ENCODE results near the gene ANO6.

Gene ANO6

DNA sequence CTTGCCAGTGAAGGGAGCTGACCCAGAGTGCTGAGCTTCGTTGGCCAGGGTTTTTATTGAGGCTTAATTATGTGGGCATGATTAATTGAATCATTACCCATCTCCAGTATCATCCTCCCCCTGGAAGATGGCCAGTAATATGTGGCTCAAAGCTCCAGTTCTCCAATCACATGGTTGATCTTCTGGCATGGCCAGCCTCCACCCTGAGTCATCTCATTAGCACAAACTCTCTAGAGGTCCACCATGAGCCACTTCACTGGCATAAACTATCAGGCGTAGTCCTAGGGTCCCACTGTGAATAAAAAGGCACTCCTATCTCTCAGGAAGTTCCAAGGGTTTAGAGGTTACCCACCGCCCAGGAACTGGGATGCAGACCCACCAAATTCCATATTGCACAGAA lies 135.0 kb downstream of the ANO6 start:
- Histone ChIP-seq H3K79me2 (ENCODE audit: low read length) (no peaks in the 10 kb centered on the region), H3K4me1 (ENCODE audit: low read length) (peaks cover 26% of the 10 kb centered on the region), H3K9me3 (replicated peaks; ENCODE audit: insufficient read depth, low read length) (no peaks in the 10 kb centered on the region), H4K20me1 (ENCODE audit: insufficient read depth, low read length) (no peaks in the 10 kb centered on the region), H3K4me2 (ENCODE audit: low read depth, low read length) (no peak overlapping the region), H3K27ac (ENCODE audit: low read length) (no peak overlapping the region), H2AFZ (ENCODE audit: low read length) (no peak overlapping the region), H3K9ac (ENCODE audit: low read length) (no peak overlapping the region), H3K36me3 (replicated peaks; ENCODE audit: insufficient read depth, low read length) (no peaks in the 10 kb centered on the region; the same call in 1 of the 2 replicates), H3K4me3 (ENCODE audit: low read length) (no peak overlapping the region), H3F3A (ENCODE audit: insufficient read depth, low read length) (peaks cover 13% of the 10 kb centered on the region; the same call in 1 of the 2 replicates), H3K27me3 (replicated peaks; ENCODE audit: insufficient read depth, low read length) (no peaks in the 10 kb centered on the region), H3K9me2 (replicated peaks; ENCODE audit: insufficient read depth, low read length) (no peaks in the 10 kb centered on the region)
- TF ChIP-seq EZH2phosphoT487 (IDR thresholded peaks at IDR 0.05; ENCODE audit: low read length): no peak
- no peak for TF ChIP-seq EZH2 (optimal IDR thresholded peaks at IDR 0.05; ENCODE audit: low read depth, low read length)
- TF ChIP-seq CTCF (IDR thresholded peaks at IDR 0.05; ENCODE audit: low read length): no peak
- DNase-seq: no peak

DNA sequence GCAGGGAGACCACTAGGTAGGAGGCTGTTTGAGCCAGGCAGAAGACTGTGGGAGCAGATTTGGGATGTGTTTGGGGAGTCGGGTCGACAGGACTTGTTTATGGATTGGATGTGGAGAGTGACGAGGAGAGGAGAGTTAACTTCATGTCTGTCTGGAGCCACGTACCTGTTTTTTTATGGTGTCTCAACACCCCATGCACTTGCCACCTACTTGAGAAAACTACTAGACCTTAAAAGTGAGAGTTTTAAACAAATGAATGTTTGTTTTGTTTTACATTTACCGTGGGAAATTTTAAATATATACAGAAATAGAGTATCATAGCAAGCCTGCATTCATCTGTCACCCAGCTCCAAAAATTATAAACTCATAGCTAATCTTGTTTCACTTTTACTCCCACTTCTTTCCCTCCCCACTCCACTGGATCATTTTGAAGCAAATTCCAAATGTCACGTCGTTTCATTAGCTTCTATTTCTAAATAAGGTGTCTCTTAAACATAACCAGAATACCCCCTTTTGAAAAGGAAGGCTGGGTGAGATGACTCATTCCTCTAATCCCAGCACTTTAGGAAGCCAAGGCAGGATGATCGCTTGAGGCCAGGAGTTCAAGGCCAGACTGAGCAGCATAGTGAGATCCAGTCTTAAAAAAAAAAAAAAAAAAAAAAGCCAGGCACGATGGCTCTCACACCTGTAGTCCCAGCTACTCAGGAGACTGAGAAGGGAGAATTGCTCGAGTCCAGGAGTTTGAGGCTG lies 136.2 kb downstream of the ANO6 start:
- Histone ChIP-seq H3K4me2 (ENCODE audit: low read depth, low read length) (no peak overlapping the region), H3K4me3 (ENCODE audit: low read length) (no peak overlapping the region), H3K27ac (ENCODE audit: low read length) (no peak overlapping the region), H3K9me3 (replicated peaks; ENCODE audit: insufficient read depth, low read length) (no peaks in the 10 kb centered on the region), H3K4me1 (ENCODE audit: low read length) (peaks cover 26% of the 10 kb centered on the region), H4K20me1 (ENCODE audit: insufficient read depth, low read length) (no peaks in the 10 kb centered on the region), H3K79me2 (ENCODE audit: low read length) (no peaks in the 10 kb centered on the region), H3K36me3 (replicated peaks; ENCODE audit: insufficient read depth, low read length) (no peaks in the 10 kb centered on the region; the same call in 1 of the 2 replicates), H3F3A (ENCODE audit: insufficient read depth, low read length) (peaks cover 13% of the 10 kb centered on the region; the same call in 1 of the 2 replicates), H3K9me2 (replicated peaks; ENCODE audit: insufficient read depth, low read length) (no peaks in the 10 kb centered on the region), H2AFZ (ENCODE audit: low read length) (no peak overlapping the region), H3K9ac (ENCODE audit: low read length) (no peak overlapping the region), H3K27me3 (replicated peaks; ENCODE audit: insufficient read depth, low read length) (no peaks in the 10 kb centered on the region)
- TF ChIP-seq EZH2 (optimal IDR thresholded peaks at IDR 0.05; ENCODE audit: low read depth, low read length) (no peak), CTCF (IDR thresholded peaks at IDR 0.05; ENCODE audit: low read length) (no peak), EZH2phosphoT487 (IDR thresholded peaks at IDR 0.05; ENCODE audit: low read length) (no peak)
- DNase-seq: no peak

DNA sequence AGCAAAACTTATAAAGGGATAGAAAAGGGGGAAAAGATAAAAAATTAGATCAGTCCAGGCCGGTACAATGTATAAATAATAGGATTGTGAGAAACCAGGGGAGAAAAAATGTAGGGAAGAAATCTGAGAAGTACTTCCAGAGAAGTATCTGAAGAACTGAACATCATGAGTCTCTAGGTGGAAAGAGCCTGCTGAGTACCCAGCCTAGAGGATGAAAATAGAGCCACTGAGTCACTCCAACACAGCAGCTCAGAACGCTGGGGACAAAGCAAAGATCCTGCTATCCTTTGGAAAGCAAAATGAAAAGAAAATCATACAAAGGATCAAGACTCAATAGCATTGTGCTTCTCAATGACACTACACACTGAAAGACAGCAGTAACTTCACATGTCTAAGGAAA lies 138.0 kb downstream of the ANO6 start:
- DNase-seq: no peak
- Histone ChIP-seq H3F3A (ENCODE audit: insufficient read depth, low read length) (peaks cover 13% of the 10 kb centered on the region; the same call in 1 of the 2 replicates), H3K9me2 (replicated peaks; ENCODE audit: insufficient read depth, low read length) (no peaks in the 10 kb centered on the region), H3K9ac (ENCODE audit: low read length) (no peak overlapping the region), H3K9me3 (replicated peaks; ENCODE audit: insufficient read depth, low read length) (no peaks in the 10 kb centered on the region), H2AFZ (ENCODE audit: low read length) (no peak overlapping the region), H3K27me3 (replicated peaks; ENCODE audit: insufficient read depth, low read length) (no peaks in the 10 kb centered on the region), H3K4me2 (ENCODE audit: low read depth, low read length) (peak overlapping the region; percentile 22), H3K36me3 (replicated peaks; ENCODE audit: insufficient read depth, low read length) (no peaks in the 10 kb centered on the region; the same call in 1 of the 2 replicates), H3K4me3 (ENCODE audit: low read length) (no peak overlapping the region), H4K20me1 (ENCODE audit: insufficient read depth, low read length) (no peaks in the 10 kb centered on the region), H3K4me1 (ENCODE audit: low read length) (peaks cover 26% of the 10 kb centered on the region), H3K27ac (ENCODE audit: low read length) (peak overlapping the region; percentile 43), H3K79me2 (ENCODE audit: low read length) (no peaks in the 10 kb centered on the region)
- TF ChIP-seq EZH2phosphoT487 (IDR thresholded peaks at IDR 0.05; ENCODE audit: low read length): no peak
- TF ChIP-seq EZH2 (optimal IDR thresholded peaks at IDR 0.05; ENCODE audit: low read depth, low read length): no peak
- no peak for TF ChIP-seq CTCF (IDR thresholded peaks at IDR 0.05; ENCODE audit: low read length)
